HG03439 (cell line): ENCODE measurements around the gene CDK14.

ENCODE experiments used
- ATAC-seq: cut with Tn5 transposase; IDR thresholded peaks from one replicate; pipeline ENCODE4 v1.9.1; 2021; ENCODE audit warnings: mild to moderate bottlenecking, moderate library complexity; ENCODE audit not compliant: unreplicated experiment

CDK14 gene

GRCh38 chr7:90833443-90833842 is 237.3 kb downstream of the CDK14 start:
- no peak for ATAC-seq

- no peak for ATAC-seq
Observed at GRCh38 chr7:90834771-90835170, 238.7 kb downstream of the CDK14 start.

GRCh38 chr7:90835861-90836260 is 239.7 kb downstream of the CDK14 start:
- ATAC-seq, result no peak

GRCh38 chr7:90836937-90837336 is 240.8 kb downstream of the CDK14 start:
- ATAC-seq, result no peak

- ATAC-seq, result no peak
Observed at GRCh38 chr7:90838799-90839198, 242.7 kb downstream of the CDK14 start.

- no peak for ATAC-seq
Observed at GRCh38 chr7:90839316-90839715, 243.2 kb downstream of the CDK14 start.

- ATAC-seq, result no peak
Observed at GRCh38 chr7:90839727-90840291, 243.7 kb downstream of the CDK14 start.

- no peak for ATAC-seq
Observed at GRCh38 chr7:90841759-90842429, 245.8 kb downstream of the CDK14 start.

- no peak for ATAC-seq
Observed at GRCh38 chr7:90842430-90842788, 246.3 kb downstream of the CDK14 start.

GRCh38 chr7:90843472-90843871 is 247.4 kb downstream of the CDK14 start:
- no peak for ATAC-seq

GRCh38 chr7:90844421-90844820 is 248.3 kb downstream of the CDK14 start:
- ATAC-seq, result no peak

GRCh38 chr7:90846192-90846591 is 250.1 kb downstream of the CDK14 start:
- no peak for ATAC-seq

GRCh38 chr7:90850066-90850465 is 253.9 kb downstream of the CDK14 start:
- ATAC-seq, result no peak

GRCh38 chr7:90850471-90850870 is 254.3 kb downstream of the CDK14 start:
- ATAC-seq, result no peak

GRCh38 chr7:90853205-90853604 is 257.1 kb downstream of the CDK14 start:
- ATAC-seq, result no peak

- no peak for ATAC-seq
Observed at GRCh38 chr7:90856351-90857070, 260.4 kb downstream of the CDK14 start.

GRCh38 chr7:90857603-90858002 is 261.5 kb downstream of the CDK14 start:
- ATAC-seq, result no peak

- no peak for ATAC-seq
Observed at GRCh38 chr7:90858546-90858945, 262.4 kb downstream of the CDK14 start.

GRCh38 chr7:90859521-90859920 is 263.4 kb downstream of the CDK14 start:
- no peak for ATAC-seq

GRCh38 chr7:90864088-90864487 is 268.0 kb downstream of the CDK14 start:
- ATAC-seq, result no peak

- no peak for ATAC-seq
Observed at GRCh38 chr7:90869335-90869734, 273.2 kb downstream of the CDK14 start.

- ATAC-seq, result no peak
Observed at GRCh38 chr7:90876701-90877100, 280.6 kb downstream of the CDK14 start.
